HTR-8/SVneo (cell line): ENCODE measurements around the gene TMEM266.

Experiments used
- DNase-seq: peaks from one replicate; pipeline ENCODE4 v3.0.0; 2011; ENCODE audit warnings: low spot score, mixed read lengths; ENCODE audit not compliant: insufficient read length
- FAIRE-seq: peaks from 2 replicates; lab custom pipeline; 2011; peaks lifted over from hg19 to GRCh38; lab: Jason Lieb, UNC

TMEM266 gene

DNA sequence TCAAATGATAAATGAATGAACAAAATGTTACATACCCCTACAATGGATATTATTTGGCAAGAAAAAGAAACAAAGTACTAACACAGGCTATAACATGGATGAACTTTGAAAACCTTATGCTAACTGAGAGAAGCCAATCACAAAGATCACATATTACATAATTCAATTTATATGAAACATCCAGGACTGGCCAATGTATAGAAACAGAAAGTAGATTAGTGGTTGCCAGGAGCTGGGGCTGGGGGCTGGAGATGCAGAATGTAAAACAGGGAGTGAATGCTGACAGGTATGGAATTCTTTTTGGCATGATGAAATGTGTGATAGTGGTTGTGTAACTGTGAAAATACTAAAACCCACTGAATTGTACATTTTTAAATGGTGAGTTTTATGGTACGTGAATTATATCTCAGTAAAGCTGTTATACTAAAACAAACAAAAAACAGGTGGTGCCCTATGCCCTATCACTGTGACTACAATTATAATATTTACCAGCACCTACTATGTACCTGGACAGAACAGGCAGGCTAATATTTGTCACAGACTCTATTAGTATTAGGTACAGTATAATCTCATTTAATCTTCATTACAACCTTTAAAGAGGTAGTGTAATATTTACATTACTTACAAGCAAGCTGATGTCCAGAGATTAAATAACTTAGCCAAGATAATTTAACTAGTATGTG, 161.4 kb downstream of the TMEM266 start:
- FAIRE-seq (no peak), DNase-seq (no peak)

DNA sequence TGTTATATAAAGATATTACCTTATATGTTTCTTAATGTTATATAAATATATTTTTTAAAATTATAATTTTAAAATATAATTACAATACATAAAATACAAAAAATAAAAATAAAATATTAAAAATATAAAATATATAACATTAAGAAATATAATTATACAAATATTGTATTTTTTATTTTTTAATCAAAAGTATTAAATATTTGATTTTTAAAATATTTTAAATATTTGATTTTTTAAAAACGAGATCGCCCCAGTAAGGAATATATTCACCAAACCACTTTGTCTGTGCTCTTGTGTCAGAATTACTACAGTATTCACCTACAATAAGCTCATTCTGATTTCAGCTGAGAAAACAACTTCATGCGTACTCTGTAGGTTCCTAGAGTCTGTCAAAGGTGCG, 162.4 kb downstream of the TMEM266 start:
- no peak for FAIRE-seq
- DNase-seq: no peak

DNA sequence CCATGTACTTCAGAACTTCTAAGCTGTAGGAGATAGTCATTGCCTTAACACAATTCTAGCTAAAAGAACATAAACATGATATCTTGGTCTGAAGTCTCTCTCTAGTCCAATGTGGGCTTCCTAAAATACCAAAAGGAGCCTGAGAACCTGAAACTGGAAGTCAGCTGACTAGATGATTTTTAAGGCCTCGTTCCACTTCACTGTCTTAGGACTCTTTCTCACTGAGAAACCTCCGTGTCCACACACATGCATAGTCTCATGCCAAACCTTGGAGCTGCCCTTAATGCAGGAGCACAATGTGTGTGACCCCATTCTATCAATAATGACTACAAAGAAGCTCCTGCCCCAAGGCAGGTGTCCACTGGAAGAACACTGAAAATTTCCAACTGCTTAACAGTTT, 163.7 kb downstream of the TMEM266 start:
- FAIRE-seq (no peak), DNase-seq (no peak)

- DNase-seq: no peak
- no peak for FAIRE-seq
Measured at GRCh38 chr15:76229266-76229665, 169.5 kb downstream of the TMEM266 start.

DNA sequence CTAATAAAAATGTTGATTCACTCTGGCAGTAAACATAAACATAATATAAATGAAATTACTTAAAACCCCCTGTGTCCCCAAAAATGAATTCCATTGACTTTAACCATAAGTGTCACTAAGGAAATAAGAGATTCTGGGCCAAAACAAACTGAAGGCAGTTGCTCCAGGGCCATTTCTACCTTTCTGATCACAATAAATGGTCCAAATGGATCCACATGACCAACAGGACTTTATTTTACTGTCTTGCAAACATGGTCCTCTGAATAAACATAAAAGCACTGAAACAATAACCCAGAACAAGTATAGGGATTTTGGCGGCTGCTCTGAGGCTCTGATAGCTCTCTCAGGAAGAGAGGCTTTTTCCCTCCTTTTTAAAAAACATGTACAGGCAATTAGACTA, 174.1 kb downstream of the TMEM266 start:
- FAIRE-seq: no peak
- no peak for DNase-seq

DNA sequence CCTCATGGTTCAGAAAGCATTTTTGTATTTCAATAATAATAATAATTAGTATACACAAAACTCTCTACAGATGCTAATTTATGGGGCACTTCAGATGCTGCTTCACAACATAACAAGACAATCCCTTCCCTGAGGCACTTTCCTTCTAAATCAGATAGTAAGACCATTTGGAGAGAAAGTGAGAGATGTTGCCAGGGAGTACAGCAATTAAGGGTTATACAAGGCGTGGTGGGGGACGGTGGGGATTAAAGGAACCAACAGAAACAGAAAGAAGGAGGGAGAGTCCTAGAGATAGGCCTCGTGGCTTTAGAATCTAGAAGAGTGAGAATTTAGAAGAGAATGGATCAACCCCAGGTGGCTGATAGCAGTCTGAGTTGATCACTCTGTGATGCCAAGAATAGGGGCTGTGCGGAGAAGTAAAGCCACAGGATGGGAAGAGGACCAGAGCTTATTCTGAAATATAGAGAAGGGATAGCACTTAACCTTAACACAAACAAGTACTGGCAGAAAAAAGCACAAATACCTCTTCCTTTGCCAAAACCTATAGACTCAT, 174.6 kb downstream of the TMEM266 start:
- DNase-seq: no peak
- FAIRE-seq: no peak

- DNase-seq: peak; percentile 40
- peak; percentile 4 for FAIRE-seq
Measured at GRCh38 chr15:76235186-76235826, 175.5 kb downstream of the TMEM266 start.

DNA sequence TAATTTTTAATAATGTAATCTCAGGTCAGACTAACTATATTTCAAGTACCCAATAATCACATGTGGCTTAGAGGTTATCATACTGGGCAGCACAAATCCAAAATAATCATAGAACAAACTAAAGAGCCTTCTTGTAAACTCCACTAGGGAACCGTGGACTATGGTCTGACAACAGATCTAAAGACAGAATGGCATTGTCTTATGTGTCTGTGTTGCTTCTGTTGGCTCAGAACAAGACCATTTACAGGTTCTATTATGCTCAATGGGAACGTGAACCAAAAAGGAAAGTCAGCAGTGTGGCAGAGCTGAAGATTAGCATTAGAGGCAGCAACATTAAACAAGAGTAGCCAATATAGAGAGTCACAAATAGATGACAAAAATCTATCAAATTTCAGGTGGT, 176.6 kb downstream of the TMEM266 start:
- DNase-seq: no peak

GRCh38 chr15:76239786-76240185, 180.0 kb downstream of the TMEM266 start:
- no peak for DNase-seq
- FAIRE-seq: no peak

More for the DNA sequence above, 176.6 kb downstream of the TMEM266 start:
- no peak for FAIRE-seq

DNA sequence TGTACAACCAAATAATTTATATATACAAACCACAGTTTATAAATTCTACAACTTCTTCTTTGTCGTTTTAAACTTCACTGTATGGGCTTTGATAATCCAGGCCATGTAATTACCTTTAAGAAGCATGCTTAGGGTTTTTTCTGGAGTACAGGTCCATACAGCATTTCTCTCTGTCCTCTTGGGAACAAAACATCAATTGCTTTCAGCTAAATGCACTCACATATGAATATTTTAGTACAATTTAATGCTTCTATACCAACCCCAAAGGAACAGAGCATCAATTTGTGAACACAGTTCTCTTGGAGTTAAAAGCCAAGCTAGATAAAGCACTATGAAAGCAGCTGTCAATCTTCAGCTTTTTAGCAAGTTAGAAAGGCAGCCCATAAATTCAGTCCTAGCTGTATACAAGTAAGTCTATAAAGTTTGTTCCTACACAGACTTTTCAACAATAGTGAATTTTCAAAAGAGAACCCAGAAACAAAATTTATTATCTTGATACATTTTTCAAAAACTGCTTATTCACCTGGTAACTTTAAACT, 185.4 kb downstream of the TMEM266 start:
- DNase-seq (no peak), FAIRE-seq (no peak)

DNA sequence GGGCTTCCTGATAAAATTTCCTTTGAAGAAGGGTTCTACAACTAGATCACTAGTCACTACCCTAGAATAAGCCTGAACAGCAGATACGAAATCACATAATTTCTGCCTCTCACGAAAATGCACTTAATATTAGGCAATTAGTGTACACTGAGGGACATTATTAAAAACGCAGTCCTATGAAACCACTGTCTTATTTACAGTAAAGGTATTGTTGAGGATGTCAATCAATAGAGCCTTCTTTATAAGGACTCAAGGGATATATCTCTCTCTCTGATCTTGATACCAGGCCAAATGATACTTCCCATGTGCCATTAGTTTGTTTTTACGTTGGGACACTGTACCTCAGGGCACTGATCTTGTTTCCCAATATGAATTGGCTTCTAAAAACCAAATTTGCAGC, 191.9 kb downstream of the TMEM266 start:
- FAIRE-seq (no peak), DNase-seq (no peak)

- no peak for FAIRE-seq
- no peak for DNase-seq
Measured at GRCh38 chr15:76252249-76252648, 192.5 kb downstream of the TMEM266 start.

GRCh38 chr15:76253691-76254473, 194.1 kb downstream of the TMEM266 start:
- DNase-seq: no peak
- no peak for FAIRE-seq
